HL-60 (cell line): ENCODE results near the gene MYOCD.
A peak's percentile ranks its signal among the peaks of the same experiment; 100 is the strongest.

Experiments used
- DNase-seq, 2 experiments: peaks; one replicate each; pipeline ENCODE4 v3.0.0-alpha.2; 2010 to 2020; ENCODE audit warnings: low read depth in 1 of 2, low spot score in 1 of 2
- H3K27ac ChIP-seq: fragments of 250-450 bp; sonication (Bioruptor Pico); replicated peaks from 2 replicates; pipeline ENCODE4 v1.5.1; 2020; ENCODE audit warnings: mild to moderate bottlenecking, moderate library complexity
- H3K27me3 ChIP-seq: fragments of 250-450 bp; sonication (Bioruptor Pico); 2 replicates; pipeline ENCODE4 v1.5.1; 2021; ENCODE audit warnings: mild to moderate bottlenecking, moderate library complexity; ENCODE audit not compliant: insufficient read depth, poor library complexity, severe bottlenecking
- H3K4me3 ChIP-seq: replicated peaks from 2 replicates; pipeline ENCODE4 v1.5.1; 2011; ENCODE audit warnings: mild to moderate bottlenecking, control low read depth, low read length; ENCODE audit not compliant: insufficient read depth
- CTCF ChIP-seq: IDR thresholded peaks from one replicate; pipeline ENCODE4 v1.5.1; 2011; ENCODE audit warnings: low read length, control low read depth, inconsistent platforms; ENCODE audit not compliant: insufficient read depth
- GABPA ChIP-seq: IDR thresholded peaks from 2 replicates; pipeline ENCODE4 v1.6.1; 2012; ENCODE audit warnings: low read depth
- POLR2AphosphoS5 ChIP-seq: IDR thresholded peaks from 2 replicates; pipeline ENCODE4 v1.6.1; 2012; ENCODE audit warnings: low read depth
- SPI1 ChIP-seq: IDR thresholded peaks from 2 replicates; pipeline ENCODE4 v1.6.1; 2012; ENCODE audit warnings: low read depth, mild to moderate bottlenecking, borderline replicate concordance
- TF ChIP-seq, protein P1 (sequence below): IDR thresholded peaks from 2 replicates; pipeline ENCODE4 v1.6.1; 2012; ENCODE audit warnings: low read depth; ENCODE audit not compliant: insufficient replicate concordance

MYOCD gene

DNA sequence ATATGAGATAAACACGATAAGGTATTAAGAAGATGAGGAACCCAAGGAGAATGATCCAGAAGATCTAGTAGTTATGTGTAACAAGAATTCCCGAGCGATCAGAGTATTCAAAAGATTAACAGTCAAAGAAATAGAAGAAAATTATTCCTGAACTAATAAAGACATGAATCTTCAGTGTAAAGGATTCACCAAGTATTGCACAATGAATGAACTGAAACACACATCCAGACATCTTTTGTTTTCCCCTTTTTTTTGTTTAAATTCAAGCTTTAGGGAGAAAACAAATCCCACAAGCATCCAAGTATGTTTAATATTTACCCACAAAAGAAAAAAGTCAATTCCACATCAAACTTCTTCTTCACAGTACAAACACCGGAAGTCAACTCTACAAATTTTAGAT lies 23.7 kb upstream of the MYOCD start:
- H3K27me3 ChIP-seq = no peaks in the 10 kb centered on the region

GRCh38 chr17:12643822-12644221 lies 21.9 kb upstream of the MYOCD start:
- TF ChIP-seq SPI1 (no peak), GABPA (no peak), CTCF (no peak), POLR2AphosphoS5 (no peak)
- TF ChIP-seq, protein P1, sequence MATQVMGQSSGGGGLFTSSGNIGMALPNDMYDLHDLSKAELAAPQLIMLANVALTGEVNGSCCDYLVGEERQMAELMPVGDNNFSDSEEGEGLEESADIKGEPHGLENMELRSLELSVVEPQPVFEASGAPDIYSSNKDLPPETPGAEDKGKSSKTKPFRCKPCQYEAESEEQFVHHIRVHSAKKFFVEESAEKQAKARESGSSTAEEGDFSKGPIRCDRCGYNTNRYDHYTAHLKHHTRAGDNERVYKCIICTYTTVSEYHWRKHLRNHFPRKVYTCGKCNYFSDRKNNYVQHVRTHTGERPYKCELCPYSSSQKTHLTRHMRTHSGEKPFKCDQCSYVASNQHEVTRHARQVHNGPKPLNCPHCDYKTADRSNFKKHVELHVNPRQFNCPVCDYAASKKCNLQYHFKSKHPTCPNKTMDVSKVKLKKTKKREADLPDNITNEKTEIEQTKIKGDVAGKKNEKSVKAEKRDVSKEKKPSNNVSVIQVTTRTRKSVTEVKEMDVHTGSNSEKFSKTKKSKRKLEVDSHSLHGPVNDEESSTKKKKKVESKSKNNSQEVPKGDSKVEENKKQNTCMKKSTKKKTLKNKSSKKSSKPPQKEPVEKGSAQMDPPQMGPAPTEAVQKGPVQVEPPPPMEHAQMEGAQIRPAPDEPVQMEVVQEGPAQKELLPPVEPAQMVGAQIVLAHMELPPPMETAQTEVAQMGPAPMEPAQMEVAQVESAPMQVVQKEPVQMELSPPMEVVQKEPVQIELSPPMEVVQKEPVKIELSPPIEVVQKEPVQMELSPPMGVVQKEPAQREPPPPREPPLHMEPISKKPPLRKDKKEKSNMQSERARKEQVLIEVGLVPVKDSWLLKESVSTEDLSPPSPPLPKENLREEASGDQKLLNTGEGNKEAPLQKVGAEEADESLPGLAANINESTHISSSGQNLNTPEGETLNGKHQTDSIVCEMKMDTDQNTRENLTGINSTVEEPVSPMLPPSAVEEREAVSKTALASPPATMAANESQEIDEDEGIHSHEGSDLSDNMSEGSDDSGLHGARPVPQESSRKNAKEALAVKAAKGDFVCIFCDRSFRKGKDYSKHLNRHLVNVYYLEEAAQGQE = no peak
- H3K27ac ChIP-seq = peak overlapping the region; percentile 43
- H3K4me3 ChIP-seq = no peak overlapping the region
- no peak for DNase-seq
- H3K27me3 ChIP-seq = no peaks in the 10 kb centered on the region

More for the DNA sequence above, 23.7 kb upstream of the MYOCD start:
- DNase-seq = no peak
- Histone ChIP-seq H3K4me3 (no peak overlapping the region), H3K27ac (no peak overlapping the region)
- no peak for TF ChIP-seq CTCF
- no peak for TF ChIP-seq POLR2AphosphoS5

DNA sequence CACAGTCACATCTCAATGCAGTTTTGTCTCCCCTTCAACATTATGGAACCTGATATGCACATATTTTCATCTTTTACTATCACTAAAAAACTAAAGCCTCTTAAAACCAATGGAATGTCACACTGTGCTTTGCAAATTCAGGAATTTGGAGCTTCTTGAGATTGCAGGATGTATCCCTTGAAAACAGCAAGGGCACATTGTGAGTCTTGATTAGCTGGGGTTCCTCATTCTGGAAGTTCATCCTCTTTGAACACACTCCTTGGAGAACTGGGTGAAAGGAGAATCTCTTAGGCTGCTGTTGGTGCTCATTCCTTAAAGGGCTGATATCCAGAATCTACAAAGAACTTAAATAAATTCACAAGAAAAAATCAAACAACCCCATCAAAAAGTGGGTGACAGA lies 21.1 kb upstream of the MYOCD start:
- H3K27ac ChIP-seq = no peak overlapping the region
- H3K27me3 ChIP-seq = no peaks in the 10 kb centered on the region
- TF ChIP-seq POLR2AphosphoS5 (no peak), SPI1 (no peak), CTCF (no peak), GABPA (no peak)
- TF ChIP-seq, protein P1 = no peak
- H3K4me3 ChIP-seq = no peak overlapping the region
- no peak for DNase-seq

DNA sequence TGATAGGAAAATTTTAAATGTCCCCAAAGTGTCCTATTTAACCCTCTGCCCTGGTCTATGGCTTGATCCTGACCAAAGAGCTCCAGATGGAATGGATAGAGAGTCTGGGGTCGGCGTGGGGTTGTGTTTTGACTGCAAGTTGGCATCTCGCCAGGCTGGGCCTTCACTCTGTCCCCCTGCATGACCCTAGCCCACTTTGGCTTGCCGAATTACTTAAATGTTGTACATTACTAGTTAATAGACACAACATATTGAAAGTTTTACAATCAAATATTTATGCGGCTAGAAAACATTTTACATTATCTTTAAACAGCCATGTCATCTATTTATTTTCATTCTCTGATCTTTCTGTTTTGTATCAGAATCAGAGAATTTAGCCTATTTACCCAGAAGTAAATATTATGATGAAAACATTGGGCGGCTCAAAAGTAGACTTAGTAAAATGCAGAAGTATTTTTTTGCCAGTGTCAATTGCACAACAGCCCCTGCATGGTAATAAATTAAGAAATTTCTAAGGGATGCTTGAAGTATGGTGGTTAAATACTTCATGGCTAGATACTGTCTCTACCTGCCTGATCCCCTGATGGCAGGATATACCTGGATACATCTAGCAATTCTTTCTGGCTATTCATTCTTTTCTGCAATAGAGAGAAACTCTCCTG lies 18.8 kb upstream of the MYOCD start:
- H3K27me3 ChIP-seq = no peaks in the 10 kb centered on the region
- DNase-seq = peak in 1 of 2 experiments; percentile 35
- no peak overlapping the region for H3K27ac ChIP-seq
- no peak overlapping the region for H3K4me3 ChIP-seq
- TF ChIP-seq, protein P1 = no peak
- no peak for TF ChIP-seq GABPA
- no peak for TF ChIP-seq POLR2AphosphoS5
